Measurements from ENCODE around the gene CYP1A1.

Gene CYP1A1

GRCh38 chr15:74692327-74692726, 33.0 kb downstream of the CYP1A1 start:
- DNase-seq (ENCODE audit: low read depth) = no peak

- no peak for DNase-seq (ENCODE audit: low read depth)
Observed at GRCh38 chr15:74683758-74684157, 41.6 kb downstream of the CYP1A1 start.

GRCh38 chr15:74682954-74683353, 42.4 kb downstream of the CYP1A1 start:
- no peak for DNase-seq (ENCODE audit: low read depth)

GRCh38 chr15:74680456-74680855, 44.9 kb downstream of the CYP1A1 start:
- no peak for DNase-seq (ENCODE audit: low read depth)

GRCh38 chr15:74676801-74677200, 48.5 kb downstream of the CYP1A1 start:
- DNase-seq (ENCODE audit: low read depth) = no peak

- DNase-seq (ENCODE audit: low read depth) = no peak
Observed at GRCh38 chr15:74674161-74674560, 51.2 kb downstream of the CYP1A1 start.

- no peak for DNase-seq (ENCODE audit: low read depth)
Observed at GRCh38 chr15:74669627-74670026, 55.7 kb downstream of the CYP1A1 start.
